HT1080 (cell line): Measurements from ENCODE around the gene ZNF665. TPM values are rescaled to one million over a fixed set of nuclear protein-coding genes. Genes with fewer than 3 reads are reported as not detected.
"Not testable (repeated sequence)": the region's sequence is repeated elsewhere in the genome, so short reads cannot be mapped to it uniquely, and the experiment has no call there.

Source experiments
- DNase-seq: peaks from one replicate; pipeline ENCODE4 v3.0.0-alpha.2; 2015; ENCODE audit warnings: low read depth
- polyA plus RNA-seq, 2 experiments: library from polyadenylated mRNA; depleted of rRNA; stranded (reverse); fragments of >200 nt; gene quantifications; 2 replicates each; pipeline ENCODE4 v1.2.3, GENCODE V29; 2015
- total RNA-seq: library from RNA; depleted of rRNA; stranded (reverse); fragments of >200 nt; shearing (Covaris generic); gene quantifications from 2 replicates; pipeline ENCODE4 v1.2.3, GENCODE V29; 2014; rRNA removed

ZNF665 gene
- not detected in 2 replicates for total RNA-seq
- polyA plus RNA-seq (2015; cell fraction: cytosol; rRNA removed): not detected in 2 replicates
- not detected in 2 replicates for polyA plus RNA-seq (2015; cell fraction: nucleus; rRNA removed)

DNA sequence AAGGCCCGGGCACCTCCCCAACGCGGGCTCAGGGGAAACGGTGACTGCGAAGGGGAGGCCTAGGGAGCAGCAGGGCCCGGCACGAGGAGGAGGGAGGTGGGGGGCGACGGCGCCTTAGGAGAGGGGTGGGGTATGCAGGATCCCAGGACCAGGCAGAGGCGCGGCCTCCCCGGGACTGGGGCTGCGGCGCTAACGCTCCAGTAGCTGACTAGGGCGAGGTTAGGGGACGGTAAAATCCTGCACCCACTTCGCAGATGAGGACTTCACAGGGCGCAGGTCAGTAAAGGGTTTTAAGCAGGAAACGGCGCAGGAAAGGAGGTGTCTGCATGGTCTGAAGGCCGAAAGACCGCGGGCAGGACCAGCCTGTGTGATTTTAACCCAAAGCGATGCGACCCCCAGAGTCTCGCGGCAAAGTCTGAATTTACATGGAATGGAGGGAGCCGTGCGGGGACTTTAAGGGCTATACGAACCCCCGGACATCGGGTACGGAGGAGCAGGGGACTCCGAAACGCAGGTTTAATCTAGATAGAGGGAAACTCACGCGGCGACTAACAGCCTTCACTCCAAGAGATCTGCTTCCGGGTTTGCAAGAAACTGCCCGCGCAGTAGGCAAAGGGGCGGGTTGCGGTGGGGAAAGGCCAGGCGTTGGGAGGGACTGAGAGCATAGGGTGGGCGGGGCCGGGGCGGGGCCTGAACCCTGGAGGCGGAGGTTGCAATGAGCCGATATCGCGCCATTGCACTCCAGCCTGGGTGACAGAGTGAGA is at the start of gene ZNF665:
TSS of gene ZNF665 (minus strand) at position 588 of the 764 bp plus-strand sequence. CDS start 10,460 bp downstream, outside the sequence.
- no peak for DNase-seq

DNA sequence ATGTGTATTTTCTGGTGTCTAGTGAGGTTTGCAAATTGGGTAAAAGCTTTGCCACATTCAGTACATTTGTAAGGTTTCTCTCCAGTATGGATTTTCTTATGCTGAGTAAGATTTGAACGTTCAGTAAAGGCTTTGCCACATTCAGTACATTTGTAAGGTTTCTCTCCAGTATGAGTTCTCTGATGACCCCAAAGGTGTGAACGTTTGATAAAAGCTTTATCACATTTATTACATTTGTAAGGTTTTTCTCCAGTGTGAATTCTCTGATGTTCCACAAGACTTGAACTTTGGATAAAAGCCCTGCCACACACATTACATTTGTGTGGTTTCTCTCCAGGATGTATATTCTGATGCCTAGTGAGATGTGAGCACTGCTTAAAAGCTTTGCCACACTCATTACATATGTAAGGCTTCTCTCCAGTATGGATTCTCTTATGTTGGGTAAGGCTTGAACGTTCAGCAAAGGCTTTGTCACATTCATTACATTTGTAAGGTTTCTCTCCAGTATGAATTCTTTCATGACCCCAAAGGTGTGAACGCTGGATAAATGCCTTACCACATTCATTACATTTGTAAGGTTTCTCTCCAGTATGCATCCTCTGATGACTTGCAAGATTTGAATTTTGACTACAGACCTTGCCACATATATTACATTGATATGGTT is 44.1 kb upstream of the ZNF665 start:
- DNase-seq: no peak

DNA sequence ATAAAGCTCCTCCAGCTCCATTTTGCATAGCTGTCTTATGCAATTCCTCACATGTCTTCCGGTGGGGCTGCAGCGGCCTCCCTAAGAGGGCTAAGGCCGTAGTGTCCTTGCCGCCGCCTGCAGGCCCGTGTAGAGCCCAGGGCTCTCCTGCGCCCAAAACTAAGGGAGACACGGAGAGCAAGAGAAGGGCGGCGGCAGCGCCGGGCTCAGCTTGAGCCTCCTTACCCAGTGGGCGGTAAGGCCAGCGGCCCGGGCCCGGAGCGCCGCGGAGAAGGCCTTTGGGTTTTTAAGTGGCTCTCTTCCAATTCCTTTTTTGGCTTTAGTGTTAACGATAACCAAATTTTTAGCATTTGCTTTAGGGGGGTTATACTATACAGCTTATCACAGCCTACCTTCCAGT is 31.4 kb upstream of the ZNF665 start:
- no peak for DNase-seq

DNA sequence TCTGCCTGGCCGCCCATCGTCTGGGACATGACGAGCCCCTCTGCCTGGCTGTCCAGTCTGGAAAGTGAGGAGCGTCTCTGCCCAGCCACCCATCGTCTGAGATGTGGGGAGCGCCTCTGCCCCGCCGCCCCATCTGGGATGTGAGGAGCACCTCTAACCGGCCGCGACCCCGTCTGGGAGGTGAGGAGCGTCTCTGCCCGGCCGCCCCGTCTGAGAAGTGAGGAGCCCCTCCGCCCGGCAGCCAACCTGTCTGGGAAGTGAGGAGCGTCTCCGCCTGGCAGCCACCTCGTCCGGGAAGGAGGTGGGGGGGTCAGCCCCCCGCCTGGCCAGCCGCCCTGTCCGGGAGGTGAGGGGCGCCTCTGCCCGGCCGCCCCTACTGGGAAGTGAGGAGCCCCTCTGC is 29.6 kb upstream of the ZNF665 start:
- not testable (repeated sequence) for DNase-seq

DNA sequence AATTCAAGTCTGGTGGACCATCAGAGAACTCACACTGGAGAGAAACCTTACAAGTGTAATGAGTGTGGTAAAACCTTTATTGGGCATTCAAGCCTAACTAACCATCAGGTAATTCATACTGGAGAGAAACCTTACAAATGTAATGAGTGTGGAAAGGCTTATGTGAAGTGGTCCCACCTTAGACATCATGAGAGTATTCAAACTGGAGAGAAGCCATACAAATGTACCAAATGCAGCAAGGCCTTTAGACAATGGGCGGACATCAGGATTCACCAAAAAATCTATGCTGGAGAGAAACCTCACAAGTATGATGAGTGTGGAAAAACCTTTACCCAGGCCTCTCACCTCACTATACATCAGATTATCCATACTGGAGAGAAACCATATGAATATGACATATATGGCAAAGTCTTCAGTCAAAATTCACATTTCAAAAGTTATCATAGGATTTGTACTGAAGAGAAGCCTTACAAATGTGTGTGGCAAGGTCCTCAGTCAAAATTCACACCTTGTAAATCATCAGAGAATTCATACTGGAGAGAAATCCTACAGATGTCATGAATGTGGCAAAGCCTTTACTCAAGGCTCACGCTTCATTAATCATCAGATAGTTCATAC is 19.7 kb upstream of the ZNF665 start:
- no peak for DNase-seq

DNA sequence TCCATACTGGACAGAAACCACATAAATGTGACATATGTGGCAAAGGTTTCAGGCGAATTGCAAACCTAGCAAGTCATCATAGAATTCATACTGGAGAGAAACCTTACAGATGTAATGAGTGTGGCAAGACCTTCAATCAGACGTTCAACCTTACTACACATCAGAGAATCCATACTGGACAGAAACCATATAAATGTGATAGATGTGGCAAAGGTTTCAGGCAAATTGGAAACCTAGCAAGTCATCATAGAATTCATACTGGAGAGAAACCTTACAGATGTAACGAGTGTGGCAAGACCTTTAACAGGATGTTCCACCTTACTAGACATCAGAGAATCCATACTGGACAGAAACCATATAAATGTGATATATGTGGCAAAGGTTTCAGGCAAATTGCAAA is 18.4 kb upstream of the ZNF665 start:
- not testable (repeated sequence) for DNase-seq

DNA sequence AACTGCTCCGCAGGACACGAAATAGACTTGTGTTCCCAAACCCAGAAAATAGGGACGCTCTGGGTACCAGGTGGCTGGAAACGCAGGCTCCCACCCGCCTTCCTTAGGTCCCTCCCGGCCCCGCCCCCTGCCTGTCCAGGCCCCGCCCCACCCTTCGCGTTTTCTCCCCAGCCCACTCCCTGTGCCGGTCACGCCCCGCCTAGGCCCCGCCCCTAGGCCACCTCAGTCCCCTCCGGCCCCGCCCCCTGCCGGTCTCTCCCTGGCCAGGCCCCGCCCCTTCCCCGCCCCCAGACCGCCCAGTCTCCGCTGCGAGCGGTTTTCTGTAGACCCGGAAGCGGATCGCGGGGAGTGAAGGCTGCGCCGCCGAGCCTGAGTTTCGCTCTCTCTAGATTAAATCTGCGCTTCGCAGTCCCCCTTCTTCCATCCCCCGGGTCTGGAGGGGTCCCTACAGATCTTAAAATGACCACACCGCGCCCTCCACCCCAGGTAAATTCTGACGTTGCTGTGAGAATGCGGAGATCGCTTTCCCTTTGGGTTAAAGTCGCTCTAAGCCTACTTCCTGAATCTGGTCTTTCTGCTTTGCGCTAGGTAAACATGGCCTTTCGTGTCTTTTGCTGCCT is 3.7 kb upstream of the ZNF665 start:
- no peak for DNase-seq

DNA sequence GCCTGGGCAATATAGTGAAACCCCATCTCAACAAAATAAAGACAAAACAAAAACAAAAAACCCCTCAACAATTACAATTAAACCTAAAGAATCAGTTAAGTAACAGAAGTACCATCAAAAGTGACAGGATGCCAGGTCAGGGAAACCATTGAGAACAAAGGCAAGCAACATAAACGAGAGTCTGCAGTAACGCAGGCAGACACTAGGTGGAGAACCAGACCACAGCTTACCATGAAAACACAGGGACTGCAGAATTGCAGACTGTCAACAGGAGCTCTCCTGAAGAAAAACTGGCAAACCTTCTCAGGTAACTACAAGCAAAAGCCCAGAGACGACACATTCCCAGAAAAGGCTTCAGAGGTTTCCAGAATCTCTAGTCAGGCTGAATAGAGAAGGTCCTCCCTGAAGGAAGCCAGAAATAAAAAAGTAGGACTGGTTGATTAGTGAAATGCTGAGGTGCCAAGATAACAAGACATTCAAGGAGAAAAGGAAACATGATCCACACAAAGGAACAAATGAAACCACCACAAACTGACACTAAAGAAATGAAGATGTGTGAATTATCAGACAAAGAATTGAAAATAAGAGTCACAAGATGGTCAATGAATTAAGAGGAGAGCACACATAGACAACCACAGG is 2.2 kb upstream of the ZNF665 start:
- DNase-seq: peak; percentile 39

DNA sequence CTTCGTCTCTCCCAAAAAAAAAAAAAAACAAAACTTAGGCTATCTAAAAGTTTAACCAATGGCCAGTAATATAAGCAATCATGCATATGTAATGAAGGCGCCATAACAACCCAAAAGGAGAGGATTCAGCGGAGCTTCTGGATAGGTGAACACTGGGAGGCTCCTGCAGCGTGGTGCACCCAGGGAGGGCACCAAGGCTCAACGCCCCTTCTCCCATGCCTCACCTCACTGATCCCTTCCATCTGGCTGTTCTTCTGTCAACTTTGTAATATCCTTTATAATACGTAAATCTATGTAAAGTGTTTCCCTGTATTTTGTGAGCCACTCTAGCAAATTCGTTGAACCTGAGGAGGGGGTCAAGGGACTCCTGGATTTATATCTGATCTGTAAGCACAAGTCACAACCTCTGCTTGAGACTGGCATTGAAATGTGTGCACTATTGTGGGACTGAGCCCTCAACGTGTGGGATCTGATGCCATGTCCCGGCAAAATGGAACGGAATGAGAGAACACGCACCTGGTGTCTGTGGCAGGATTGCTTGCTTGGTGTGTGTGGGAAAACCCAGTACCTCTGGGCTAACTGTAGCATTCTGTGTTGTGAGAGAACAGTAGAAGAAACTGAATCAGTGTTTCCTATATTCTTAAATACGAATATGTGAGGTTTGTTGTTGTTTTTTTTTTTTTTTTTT is 521 bp upstream of the ZNF665 start:
- DNase-seq: no peak

DNA sequence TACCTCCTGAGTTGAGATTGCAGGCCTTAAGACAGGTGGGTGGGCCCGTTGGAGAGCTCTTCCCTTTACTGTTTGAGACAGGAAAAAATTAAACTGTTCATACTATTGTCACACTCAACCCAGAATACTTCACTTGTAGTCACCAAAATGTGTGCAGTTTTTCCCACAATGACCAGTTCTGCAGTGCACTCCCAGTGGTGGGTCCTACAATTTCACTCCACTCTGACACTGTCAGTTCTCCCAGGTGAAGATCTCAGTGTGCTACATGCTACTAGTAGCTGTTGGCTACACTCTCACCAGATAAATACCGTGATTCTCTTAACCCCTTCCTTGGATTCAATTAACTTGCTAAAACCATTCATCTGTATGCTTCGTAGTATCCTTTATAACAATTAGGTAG is 2.9 kb downstream of the ZNF665 start:
- no peak for DNase-seq

DNA sequence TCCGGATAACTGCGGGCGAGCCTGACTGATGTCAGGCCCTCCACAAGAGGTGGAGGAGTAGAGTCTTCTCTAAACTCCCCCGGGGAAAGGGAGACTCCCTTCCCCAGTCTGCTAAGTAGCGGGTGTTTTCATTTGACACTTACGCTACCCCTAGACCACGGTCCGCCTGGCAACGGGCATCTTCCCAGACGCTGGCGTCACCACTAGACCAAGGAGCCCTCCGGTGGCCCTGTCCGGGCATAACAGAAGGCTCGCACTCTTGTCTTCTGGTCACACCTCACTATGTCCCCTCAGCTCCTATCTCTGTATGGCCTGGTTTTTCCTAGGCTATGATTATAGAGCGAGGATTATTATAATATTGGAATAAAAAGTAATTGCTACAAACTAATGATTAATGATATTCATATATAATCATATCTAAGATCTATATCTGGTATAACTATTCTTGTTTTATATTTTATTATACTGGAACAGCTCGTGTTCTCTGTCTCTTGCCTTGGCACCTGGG is 3.4 kb downstream of the ZNF665 start:
- not testable (repeated sequence) for DNase-seq

DNA sequence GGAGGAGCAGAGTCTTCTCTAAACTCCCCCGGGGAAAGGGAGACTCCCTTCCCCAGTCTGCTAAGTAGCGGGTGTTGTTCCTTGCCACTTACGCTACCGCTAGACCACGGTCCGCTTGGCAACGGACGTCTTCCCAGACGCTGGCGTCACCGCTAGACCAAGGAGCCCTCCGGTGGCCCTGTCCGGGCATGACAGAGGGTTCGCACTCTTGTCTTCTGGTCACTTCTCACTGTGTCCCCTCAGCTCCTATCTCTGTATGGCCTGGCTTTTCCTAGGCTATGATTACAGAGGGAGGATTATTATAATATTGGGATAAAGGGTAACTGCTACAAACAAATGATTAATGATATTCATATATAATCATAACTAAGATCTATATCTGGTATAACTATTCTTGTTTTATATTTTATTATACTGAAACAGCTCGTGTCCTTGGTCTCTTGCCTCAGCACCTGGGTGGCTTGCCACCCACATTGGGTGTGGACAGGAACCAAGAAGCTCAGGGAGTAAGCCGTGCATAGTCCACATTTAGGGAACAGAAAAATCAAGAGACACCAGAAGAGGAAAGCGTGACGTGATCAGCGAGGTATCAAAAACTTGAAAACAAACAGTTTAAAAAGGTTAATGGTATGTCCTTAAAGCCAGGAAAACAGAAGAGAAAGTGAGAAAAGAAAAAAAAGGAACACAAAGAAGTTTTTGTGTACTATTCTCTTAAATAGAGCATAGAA is 7.8 kb downstream of the ZNF665 start:
- DNase-seq: not testable (repeated sequence)

DNA sequence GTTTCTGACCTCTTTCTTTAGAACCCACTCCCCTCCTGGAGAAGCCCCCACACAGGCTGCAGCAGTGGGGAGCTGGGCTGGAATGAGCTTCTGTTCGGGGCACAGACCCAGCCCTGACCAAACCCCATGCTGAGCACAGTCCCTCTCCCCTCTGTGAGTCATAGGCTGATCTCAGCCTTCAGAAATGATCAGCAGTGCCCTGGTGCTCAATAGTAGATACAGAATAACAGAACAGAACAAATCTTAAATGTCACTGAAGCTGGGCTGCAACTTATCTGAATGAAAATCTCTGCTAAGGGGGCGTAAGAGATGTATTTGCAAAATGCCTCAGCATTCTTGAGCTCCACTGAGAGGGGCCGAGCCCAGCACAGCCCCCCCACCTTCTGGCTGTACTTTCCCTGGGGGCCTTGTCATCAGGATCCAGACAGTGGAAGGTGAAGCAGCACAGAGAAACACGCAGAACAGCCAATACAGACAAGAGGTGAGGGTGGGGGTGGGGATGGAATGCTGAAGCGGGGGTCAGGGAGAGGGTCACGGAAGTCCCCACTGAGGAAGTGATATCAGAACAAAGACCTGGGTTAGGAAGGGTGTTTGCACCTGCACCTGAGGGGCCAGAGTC is 9.9 kb downstream of the ZNF665 start:
- DNase-seq: no peak

DNA sequence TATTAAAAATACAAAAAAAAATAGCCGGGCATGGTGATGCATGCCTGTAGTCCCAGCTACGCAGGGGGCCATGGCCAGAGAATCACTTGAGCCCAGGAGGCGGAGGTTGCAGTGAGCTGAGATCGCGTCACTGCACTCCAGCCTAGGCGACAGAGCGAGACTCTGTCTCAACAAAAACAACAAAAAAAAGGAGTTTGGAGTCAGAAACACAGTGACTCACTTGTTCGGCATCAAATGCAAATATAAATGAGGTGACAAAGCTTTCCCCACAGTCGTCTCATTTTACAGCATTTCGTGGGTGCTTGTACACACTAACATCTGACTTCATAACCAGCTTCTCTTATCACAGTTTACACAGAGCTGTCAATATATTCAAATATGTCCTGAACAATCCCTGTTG is 11.0 kb downstream of the ZNF665 start:
- no peak for DNase-seq

DNA sequence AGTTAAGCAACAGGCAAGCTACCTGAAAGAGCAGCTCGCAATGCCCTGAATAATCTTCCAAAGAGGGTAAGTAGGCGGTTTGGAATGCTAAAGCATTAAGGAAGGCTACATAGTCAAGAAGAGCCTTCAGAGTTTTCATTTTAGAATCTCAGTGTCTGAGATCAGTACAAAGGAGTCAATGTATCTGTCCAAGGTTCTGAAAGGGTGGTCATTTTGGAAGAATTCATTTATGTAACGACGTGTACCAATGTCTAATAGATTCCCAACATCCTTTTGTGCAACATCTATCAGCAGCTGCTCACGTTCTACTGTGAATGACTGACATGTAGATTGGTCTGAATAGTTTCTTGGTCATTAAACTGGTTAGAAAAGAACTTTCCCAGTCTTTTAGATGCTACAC is 15.2 kb downstream of the ZNF665 start:
- DNase-seq: no peak

DNA sequence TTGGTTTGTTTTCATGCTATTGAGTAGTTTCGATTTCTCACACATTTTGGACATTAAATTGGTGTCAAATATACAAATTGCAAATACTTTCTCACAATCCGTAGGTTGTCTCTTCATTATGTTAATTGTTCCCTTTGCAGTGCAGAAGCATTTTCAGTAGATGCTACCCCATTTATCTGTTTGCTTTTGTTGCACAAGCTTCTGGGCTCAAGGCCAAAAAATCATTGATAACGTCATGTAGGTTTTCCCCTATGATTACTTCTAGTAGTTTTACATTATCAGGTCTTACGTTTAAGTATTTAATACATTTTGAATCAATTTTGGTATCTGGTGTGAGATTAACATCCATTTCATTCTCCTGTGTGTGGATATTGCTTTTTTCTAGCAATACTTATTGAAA is 20.3 kb downstream of the ZNF665 start:
- DNase-seq: no peak

DNA sequence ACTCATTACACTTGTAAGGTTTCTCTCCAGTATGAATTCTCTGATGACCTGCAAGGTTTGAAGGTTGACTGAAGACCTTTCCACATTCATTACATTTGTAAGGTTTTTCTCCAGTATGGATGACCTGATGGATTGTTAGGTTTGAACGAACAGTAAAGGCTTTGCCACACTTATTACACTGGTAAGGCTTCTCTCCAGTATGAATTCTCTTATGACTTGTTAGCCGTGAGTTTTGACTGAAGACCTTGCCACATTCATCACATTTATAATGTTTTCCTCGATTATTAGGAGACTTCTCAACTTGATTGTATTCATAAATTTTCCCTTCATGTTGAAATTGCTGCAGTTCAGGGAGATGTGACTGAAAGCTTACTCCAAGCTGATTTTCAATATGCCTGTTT is 27.5 kb downstream of the ZNF665 start:
- DNase-seq: no peak

DNA sequence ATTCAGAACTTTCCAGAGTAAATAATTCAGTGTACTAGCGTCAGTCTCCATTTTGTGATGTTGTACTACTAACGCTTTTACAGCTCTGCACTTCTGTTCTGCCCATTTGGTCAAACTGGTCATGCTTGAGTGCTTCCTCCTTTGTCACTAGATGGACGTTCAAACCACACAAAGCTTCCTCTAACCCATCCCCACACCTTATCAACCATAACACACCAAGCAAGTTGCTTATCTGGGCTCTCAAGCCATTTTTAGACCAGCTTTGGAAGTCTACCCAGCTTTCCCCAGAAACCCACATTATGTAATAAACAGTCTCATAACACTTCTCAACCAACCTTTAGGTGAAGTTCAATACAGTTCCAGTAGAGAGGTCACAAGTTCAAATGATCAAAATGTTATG is 32.0 kb downstream of the ZNF665 start:
- DNase-seq: no peak

DNA sequence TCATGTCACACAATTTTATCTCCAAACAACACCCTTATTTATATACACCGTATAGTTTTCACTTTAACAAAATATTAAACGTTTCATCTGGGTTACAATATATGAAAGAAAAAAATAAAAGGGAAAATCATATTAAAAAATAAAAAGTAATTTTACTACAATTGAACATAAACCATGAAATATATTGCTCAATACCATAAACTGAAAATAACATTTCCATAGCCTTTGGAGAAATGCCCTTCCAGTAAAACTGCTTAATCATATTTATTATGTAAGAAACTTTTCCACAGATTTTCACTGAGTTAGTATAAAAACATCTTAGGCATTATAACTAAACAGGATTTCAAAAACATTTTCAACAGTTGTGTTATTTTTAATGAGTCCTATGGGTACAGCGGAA is 32.8 kb downstream of the ZNF665 start:
- no peak for DNase-seq
